GDM1 (cell line): ENCODE results near the gene ALK.
"Not testable (repeated sequence)": the region's sequence is repeated elsewhere in the genome, so short reads cannot be mapped to it uniquely, and the experiment has no call there.

Experiments
- DNase-seq: peaks from one replicate; lab custom pipeline; 2025; lab: John Stamatoyannopoulos, UW

The ALK gene

DNA sequence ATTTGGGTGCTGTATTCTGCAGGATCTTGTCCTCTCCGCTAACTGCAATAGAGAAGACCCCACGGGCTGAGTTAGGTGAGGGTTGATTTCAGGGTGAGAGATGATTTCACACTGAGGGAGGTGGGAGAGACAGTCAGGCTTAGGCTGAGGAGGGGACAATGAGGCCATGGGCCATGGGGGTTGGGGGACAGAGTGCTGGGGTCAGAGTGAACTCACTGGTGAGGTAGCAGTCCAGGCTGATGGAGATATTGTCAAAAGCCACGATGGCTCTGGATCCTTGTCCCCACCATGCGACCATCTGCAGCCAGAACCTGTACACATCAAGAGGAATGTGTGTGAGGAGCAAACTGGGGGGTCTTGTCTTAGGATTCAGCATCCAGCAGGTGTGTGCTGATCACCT, 646.2 kb downstream of the ALK start:
- DNase-seq, result no peak

DNA sequence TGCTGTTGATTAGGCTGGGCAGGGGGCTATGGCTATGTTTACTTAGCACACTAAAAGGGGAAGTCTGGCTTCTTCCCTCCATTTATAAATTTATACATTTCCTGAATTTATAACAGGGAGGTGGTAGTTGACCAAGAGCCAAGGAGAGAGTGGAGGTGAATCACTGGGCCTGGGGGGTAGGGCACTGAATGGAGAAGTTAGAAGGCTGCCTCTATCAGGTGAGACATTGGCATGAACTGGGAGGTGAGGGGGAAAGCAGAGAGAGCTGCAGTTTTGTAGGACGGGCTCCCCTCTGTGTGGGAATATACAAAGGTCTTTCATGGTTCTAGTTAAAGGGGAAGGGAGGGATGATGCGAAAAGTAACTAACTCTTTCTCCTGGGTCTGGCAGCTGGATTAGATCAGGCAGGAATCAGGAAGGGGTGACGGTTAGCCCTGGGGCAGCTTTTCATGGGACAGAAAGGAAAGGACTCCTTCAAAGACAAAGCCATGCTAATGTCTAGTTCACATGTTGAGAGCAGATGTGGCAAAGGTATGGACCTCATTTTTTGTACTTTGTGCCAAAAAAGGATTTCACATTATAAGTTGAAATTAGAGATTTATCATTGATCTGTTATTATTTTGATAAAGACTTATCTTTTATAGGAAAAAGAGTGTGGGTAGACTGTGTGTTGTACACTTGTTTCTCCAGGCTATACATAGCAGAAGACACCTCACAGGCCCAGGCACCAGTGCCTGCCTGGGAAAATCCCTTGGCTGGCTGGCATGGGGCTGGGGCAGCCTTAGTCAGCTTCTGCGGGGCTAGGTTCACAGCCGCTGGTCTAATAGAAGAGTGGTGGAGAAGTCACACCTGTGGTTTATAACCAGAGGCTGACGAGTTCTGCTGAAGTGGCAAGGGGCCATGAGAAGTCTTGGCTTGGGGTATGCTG, 647.4 kb downstream of the ALK start:
- no peak for DNase-seq

GRCh38 chr2:29273004-29273684, 648.2 kb downstream of the ALK start:
- DNase-seq, result no peak

DNA sequence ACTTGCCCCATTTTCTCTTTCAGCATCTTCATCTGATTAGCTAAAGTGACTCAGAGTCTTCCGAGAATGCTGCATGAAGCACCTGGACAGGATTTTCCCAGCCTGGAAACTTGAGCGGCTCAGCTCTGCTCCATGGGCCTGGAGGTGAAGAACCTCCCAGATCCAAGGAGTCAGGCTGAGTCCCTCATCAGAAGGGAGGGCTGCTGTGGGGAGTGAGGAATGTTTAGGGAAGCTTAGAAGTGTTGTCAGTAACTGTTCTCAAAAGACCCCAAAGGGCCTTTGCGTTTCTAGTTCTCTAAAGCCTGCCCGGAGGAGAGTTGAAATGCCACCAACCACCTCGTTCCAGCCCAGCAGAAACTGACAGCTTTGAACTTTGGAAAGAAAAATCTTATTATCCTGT, 649.1 kb downstream of the ALK start:
- no peak for DNase-seq

DNA sequence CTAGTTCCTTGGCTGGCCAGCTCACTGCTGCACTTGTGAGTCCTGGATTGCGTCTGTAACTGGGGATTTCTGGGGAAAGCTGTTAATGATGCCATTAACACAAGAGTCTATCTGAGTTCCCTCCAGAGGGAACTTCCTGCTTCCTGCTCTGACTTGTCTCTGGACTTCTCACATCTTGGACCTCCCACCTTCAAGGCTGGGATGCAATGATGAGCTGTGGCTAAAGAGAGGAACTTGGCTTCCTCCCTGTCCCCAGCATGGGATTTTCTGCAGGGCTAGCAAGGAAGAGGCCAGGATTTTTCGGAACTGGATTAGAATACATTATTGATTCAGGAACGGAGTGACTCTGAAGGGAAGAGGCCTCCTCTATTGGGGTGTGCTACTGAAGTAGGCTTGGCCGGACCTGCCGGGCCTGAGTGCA, 650.7 kb downstream of the ALK start:
- no peak for DNase-seq

DNA sequence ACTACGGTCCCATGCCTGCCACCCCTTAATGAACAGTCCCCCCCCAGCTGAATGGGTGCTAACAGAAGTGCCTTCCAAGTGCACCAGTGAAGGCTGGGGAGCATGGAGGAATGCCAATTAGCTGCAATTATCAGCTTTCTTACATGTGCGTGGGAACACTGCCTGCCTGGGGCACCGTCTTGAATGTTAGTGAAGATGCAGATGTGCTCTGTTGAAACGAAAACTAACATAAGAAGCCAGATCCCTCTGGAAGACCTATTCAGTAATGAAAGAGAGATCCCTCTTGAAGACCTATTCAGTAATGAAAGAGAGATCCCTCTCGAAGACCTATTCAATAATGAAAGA, 651.6 kb downstream of the ALK start:
- DNase-seq, result no peak

DNA sequence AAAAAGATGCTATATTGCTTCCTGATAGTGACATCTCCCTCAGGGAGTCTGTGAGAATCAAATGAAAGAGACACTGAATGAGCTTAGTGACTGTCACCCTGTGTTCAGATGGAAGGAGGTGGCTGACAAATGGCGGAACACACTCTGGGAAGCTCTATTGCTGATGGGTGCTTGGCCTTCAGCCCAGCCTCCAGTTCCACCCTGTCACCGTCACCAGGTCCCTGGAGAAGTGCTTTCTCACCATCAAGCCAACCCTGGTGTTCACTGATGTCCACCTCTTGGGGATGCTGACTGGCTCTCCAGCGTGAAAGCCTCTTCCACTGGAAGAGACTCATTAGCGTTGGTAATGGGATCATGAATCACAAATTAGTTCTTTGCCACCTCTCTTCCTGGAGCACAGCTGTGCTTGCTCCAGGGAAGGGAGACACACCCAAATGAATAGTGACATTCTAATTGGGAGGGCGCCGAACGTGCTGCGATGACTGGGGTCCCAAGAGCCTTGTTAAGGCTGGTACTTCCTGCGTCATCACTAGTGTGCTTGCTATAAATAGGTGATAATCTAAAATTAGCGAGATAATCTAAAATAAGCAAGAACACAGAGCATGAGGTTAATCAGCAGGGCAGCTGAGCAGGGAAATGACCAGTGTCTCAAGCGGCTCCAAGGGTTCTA, 652.2 kb downstream of the ALK start:
- DNase-seq, result no peak

- no peak for DNase-seq
These were observed 653.7 kb downstream of the ALK start for GRCh38 chr2:29267720-29268119.

- no peak for DNase-seq
These were observed 657.5 kb downstream of the ALK start for GRCh38 chr2:29263886-29264285.

- no peak for DNase-seq
These were observed 658.6 kb downstream of the ALK start for GRCh38 chr2:29262681-29263260.

DNA sequence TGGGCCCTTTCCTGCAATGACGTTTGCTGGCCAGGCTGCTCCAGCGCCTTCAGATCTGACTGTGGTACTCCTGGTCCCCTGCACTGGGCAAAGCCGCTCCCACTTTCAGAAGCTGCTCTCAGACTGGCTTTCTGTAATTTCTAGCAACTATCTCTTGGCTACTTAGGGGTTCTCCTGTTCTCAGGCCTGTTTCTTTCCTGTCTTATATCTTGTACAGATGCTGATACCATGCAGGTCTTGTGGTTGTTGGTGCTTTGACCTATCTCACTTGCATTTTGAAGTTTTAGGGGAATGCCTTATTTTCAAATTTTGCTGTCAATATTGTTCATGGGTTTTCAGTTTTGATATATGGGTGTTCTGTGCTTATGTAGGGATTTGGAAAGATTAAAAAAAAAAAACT, 660.4 kb downstream of the ALK start:
- DNase-seq, result no peak

- no peak for DNase-seq
These were observed 661.1 kb downstream of the ALK start for GRCh38 chr2:29260142-29260772.

DNA sequence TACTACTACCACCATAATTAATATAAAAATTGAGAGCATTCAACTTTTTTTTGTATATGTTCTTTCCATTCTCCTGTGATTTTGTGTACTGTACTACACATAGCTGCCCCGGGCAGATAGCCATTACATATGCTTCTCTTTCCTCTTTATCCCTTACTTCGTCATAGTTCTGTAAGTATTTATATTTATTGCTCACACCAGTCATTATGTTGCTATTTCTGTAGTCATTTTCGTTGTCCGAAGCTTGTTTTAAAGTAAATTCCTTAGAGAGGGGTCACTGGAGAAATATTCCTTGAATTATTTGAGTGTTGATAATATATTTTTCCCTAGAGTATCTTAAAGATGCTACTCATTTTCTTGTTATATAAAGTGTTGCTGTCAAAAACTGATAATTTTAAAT, 662.2 kb downstream of the ALK start:
- no peak for DNase-seq

GRCh38 chr2:29255004-29255403, 666.4 kb downstream of the ALK start:
- no peak for DNase-seq

GRCh38 chr2:29253495-29254275, 667.7 kb downstream of the ALK start:
- not testable (repeated sequence) for DNase-seq

DNA sequence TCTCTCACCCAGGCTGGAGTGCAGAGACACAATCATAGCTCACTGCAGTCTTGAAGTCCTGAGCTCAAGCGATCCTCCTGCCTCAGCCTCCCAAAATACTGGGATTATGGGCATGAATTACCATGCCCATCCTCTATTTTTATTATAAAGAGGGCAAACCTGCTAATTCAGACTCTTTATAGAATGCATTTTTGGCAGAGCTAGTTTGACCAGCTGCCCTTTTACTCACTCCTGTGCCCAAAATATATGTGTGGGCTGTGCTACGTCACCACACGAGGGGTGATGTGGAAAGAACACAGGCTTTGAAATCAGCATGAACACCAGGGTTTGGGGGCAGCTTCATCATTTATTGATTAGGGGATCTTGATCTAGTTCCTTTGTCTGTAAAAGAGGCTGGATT, 668.4 kb downstream of the ALK start:
- no peak for DNase-seq

DNA sequence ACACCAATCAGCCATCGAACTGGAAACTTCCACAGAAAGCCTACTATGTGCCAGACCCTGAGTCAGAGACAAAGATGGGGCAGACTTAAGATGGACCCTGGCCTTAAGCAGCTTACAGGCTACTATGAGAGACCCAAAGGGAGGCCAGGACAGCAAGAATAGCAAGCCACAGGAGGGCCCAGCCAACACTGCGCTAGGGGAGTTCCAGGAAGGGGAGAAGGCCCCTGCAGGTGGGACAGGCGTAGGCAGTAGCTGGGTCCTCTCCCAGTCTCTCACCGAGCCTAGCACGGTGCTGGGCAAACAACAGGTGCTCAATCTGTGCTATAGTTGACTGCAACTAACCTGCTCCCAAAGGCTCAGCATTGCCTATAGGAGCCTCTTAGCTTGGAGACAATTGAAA, 670.0 kb downstream of the ALK start:
- no peak for DNase-seq

DNA sequence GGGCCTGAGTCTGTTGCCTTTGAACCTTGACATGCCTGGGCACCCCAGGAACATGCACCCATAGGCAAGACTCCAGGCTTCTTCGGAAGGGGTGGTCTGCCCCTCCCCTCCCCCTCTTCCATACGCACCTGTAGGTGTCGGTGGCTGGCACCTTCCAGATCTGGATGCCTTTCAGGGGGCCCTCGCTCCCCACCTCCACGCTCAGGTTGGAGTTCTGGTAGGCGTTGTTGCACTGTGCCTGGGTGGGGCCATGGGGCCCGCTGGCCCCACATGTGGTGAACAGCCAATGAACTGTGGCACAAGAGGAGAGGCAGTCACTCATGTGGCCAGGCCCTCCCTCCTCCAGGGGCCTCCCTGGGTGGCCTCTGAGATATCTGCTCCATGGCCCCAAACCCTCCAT, 670.4 kb downstream of the ALK start:
- DNase-seq, result no peak

DNA sequence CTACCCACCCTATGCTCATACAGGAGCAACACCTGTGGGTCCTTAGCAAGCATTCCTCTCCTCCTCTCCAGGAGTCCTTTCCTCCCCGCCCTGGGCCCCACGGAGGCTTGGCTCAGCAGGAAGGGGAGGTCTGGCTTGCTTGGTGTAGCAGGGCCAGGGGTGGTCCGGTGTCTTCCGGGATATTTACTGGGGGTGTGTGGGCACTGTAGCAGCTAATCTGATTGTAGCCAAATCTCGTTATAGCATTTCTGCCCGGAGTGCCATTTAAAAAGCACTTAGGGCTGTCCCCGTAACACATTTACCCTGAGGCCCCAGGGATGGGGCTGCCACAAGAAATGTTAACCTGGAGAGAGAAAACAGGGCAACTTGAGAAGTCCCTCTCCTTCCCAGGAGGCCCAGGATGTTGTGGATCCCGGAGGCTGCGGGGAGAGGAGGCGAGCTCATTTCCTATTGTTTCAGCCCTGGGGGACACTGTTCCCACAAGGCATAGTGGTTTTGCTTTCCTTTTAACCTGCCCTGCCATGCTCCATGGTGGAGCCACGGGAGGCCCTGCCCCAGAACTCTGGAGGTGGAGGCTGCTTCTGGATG, 671.6 kb downstream of the ALK start:
- no peak for DNase-seq

DNA sequence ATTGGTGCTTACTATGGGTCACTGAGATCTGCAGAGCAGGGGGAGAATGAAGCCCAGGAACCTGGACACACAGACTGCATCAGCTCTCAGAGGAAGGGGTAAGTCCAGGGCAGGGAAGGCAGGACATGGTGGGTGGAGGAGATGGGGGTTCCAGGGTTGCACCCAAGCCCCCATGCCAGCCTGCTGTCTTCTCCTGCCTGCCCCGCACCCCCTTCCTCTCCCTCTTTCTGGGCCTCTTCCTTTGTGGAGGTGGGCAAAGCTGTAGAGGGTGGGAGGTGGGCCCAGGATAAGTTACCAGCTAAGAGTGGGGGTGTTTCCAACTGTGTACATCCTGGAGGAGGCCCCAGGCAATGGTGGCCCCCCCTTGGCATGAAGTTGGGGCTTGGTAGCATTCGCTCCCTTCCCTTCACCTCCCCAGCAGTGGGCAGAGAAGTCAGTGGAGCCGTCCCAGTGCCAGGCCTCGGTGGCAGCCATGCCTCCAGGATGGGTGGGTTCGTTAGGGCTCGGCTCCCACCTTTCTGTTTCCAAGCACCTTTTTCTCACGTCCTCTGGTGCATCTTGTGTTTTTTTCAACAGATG, 674.0 kb downstream of the ALK start:
- DNase-seq, result no peak
